Stimulated activated CD8-positive, alpha-beta memory T cell treated with anti-CD3 and anti-CD28 coated beads, Interleukin-12 subunit alpha, Interleukin-12 subunit beta, amount 100 ng/mL, for 24 hours (primary cell): ENCODE data around the gene RGL1.
"Not testable (repeated sequence)": the region's sequence is repeated elsewhere in the genome, so short reads cannot be mapped to it uniquely, and the experiment has no call there.

Experiments used
- DNase-seq: peaks from one replicate; pipeline ENCODE4 v3.0.0-alpha.2; 2020; ENCODE audit errors: extremely low read depth

The RGL1 gene

GRCh38 chr1:183785921-183786320, 19.0 kb upstream of the RGL1 start:
- DNase-seq = not testable (repeated sequence)

- no peak for DNase-seq
Measured at GRCh38 chr1:183787704-183788103, 17.2 kb upstream of the RGL1 start.

GRCh38 chr1:183791319-183791718, 13.6 kb upstream of the RGL1 start:
- DNase-seq = no peak

GRCh38 chr1:183792300-183792699, 12.6 kb upstream of the RGL1 start:
- no peak for DNase-seq

- DNase-seq = no peak
Measured at GRCh38 chr1:183794088-183794487, 10.8 kb upstream of the RGL1 start.

GRCh38 chr1:183800449-183800848, 4.5 kb upstream of the RGL1 start:
- no peak for DNase-seq

- no peak for DNase-seq
Measured at GRCh38 chr1:183801649-183802048, 3.3 kb upstream of the RGL1 start.

- no peak for DNase-seq
Measured at GRCh38 chr1:183804387-183804786, 533 bp upstream of the RGL1 start.

GRCh38 chr1:183806125-183806524, 1.2 kb downstream of the RGL1 start:
- DNase-seq = no peak

GRCh38 chr1:183806675-183807074, 1.8 kb downstream of the RGL1 start:
- no peak for DNase-seq

- DNase-seq = no peak
Measured at GRCh38 chr1:183807549-183808168, 2.7 kb downstream of the RGL1 start.

- no peak for DNase-seq
Measured at GRCh38 chr1:183808296-183809027, 3.5 kb downstream of the RGL1 start.

- no peak for DNase-seq
Measured at GRCh38 chr1:183810121-183810520, 5.2 kb downstream of the RGL1 start.

GRCh38 chr1:183810756-183811544, 6.0 kb downstream of the RGL1 start:
- DNase-seq = no peak

GRCh38 chr1:183812128-183812527, 7.2 kb downstream of the RGL1 start:
- no peak for DNase-seq

GRCh38 chr1:183812686-183813569, 8.0 kb downstream of the RGL1 start:
- DNase-seq = no peak

GRCh38 chr1:183814121-183814681, 9.3 kb downstream of the RGL1 start:
- no peak for DNase-seq

GRCh38 chr1:183816110-183816509, 11.2 kb downstream of the RGL1 start:
- no peak for DNase-seq

- DNase-seq = no peak
Measured at GRCh38 chr1:183817576-183818288, 12.8 kb downstream of the RGL1 start.

GRCh38 chr1:183819059-183819458, 14.1 kb downstream of the RGL1 start:
- DNase-seq = no peak
